ENCODE results near the gene WDHD1.
"Not testable (repeated sequence)": the region's sequence is repeated elsewhere in the genome, so short reads cannot be mapped to it uniquely, and the experiment has no call there.

Gene WDHD1

DNA sequence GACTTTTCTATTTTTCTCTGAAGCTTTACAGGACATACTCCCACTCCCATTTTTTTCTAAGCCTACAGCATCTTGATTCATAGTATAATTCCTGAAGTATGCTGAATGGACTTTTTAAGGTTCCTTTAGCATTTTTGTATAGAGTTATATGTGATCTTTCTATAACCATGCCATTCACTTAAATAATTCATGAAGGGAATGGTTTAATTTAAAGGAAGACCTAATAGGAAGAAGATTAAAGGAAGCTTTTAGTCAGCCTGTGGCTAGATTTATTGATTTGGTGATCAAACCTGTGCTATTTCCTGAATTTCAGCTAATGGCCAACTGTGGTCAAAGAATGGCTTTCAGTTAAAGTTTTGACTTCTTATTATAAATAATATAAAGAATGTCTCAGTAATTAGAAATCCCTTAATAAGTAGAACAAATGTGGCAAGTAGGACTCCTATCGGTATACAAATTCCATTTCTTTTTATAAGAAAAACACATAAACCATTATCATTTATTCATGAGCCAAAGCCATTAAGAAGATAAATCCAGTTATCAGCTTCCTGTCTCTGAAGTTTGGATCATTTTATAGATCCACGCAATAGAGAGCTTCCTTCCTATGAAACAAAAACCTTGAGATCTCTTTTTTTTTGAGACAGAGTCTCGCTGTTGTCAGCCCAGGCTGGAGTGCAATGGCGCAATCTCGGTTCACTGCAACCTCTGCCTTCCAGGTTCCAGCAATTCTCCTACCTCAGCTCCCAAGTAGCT lies 20.6 kb upstream of the WDHD1 start:
- no peak for DNase-seq

DNA sequence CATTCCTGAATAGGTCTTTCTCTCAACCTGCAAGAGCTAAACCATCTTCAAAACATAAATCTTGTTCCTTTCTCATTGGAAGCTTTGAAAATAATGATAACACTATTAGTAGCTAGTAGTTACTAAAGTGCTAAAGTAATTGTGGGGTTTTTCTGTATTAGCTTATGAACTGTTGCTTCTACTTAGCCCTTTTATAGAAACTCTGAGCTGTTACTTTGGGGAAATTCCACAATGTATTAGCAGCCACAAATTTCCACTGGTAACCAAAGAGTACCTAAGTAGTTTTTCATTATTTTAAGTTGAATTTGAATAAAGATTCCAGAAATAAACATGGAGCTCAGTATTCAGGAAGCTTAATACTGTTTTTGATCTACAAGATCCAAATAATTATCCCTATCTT lies 18.2 kb upstream of the WDHD1 start:
- DNase-seq: no peak

DNA sequence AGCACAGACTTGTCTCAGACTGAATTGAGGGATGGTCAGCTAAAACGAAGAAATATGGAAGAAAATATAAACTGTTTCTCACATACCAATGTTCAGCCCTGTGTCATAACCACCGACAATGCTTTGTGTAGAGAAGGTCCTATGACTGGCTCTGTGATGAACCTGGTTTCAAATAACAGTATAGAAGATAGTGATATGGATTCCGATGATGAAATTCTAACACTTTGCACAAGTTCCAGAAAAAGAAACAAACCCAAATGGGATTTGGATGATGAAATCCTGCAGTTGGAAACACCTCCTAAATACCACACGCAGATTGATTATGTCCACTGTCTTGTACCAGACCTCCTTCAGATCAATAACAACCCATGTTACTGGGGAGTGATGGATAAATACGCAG lies 16.6 kb upstream of the WDHD1 start:
- no peak for DNase-seq

- DNase-seq: no peak
These were observed 11.8 kb upstream of the WDHD1 start for GRCh38 chr14:55038708-55039107.

DNA sequence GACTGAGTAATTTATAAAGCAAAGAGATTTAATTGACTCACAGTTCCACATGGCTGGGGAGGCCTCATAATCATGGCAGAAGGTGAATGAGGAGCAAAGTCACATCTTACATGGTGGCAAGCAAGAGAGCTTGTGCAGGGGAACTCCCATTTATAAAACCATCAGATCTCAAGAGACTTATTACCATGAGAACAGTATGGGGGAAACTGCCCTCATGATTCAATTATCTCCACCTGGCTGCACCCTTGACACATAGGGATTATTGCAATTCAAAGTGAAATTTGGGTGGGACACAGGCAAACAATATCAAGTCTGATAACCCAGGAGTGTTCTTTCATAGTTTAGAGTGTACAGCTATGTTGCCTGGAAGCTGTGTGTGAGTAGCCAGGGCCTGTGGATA lies 11.1 kb upstream of the WDHD1 start:
- not testable (repeated sequence) for DNase-seq

- DNase-seq: no peak
These were observed 4.3 kb upstream of the WDHD1 start for GRCh38 chr14:55031190-55031589.

DNA sequence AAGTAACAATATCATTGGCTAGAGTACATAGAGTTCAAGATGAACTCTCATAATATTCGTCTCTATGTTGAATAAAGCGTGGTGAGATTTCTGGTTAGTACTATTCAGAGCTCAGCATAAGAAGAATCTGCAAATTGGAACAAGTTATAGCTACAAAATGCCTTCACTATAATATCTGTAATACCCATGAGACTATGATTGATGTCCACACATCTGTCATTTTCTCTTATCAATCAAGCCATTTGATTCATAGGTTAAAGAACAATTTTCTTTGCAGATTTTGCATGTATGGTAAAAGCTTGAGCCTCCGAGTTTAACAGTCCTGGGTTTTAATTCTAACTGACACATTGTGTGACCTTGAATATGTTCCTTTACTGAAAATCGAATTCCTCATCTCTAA lies 1.6 kb upstream of the WDHD1 start:
- no peak for DNase-seq

GRCh38 chr14:55028066-55028465 lies 1.2 kb upstream of the WDHD1 start:
- DNase-seq: peak; percentile 15

DNA sequence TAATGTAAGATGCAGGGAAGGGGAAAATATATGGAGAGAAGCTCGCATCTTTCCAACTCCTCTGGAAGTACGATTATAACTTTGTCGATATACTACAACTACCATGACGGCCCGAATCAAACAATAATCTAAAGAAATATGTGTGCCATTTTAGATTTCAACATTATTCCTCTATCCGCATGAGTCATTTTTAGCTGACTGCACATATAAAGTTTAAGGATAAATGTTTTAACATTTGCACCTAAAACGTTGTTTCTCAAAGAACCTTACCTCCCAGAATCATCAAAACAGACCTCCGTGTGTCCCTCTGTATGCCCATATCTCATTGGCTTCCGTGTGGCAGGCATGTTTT lies 482 bp downstream of the WDHD1 start:
- no peak for DNase-seq

DNA sequence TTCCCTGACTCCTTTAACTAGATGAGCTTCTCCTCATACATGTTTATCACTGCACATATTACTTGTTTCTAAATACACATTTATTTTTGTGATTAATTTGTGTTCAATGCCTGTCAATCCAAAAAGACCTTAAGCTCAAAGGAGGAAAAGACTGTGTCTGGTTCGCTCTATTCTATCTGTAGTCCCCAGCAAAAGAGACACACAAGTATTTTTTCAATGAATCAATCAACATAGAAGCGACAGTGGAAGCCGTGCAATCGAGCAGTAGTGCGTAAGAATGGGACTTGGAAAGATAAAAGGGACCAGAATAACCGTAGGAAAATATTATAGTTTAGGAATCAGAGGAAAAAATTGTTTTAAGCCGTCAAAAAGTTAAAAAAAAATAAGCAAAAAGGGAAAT lies 951 bp downstream of the WDHD1 start:
- DNase-seq: peak; percentile 38

DNA sequence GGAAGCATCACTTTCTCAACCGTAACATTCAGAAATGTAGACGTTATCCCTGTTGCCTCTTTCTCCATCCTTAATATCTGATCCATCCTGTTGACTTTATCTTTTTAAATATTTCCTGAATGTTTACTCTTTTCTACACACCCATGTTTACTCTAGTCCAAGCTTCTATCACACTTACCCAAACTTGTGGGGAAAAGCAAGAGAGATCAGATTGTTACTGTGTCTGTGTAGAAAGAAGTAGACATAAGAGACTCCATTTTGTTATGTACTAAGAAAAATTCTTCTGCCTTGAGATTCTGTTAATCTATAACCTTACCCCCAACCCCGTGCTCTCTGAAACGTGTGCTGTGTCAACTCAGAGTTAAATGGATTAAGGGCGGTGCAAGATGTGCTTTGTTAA lies 2.5 kb downstream of the WDHD1 start:
- not testable (repeated sequence) for DNase-seq

GRCh38 chr14:55019968-55020554 lies 6.8 kb downstream of the WDHD1 start:
- DNase-seq: no peak

GRCh38 chr14:55015006-55015405 lies 11.9 kb downstream of the WDHD1 start:
- no peak for DNase-seq

GRCh38 chr14:55005071-55005470 lies 21.8 kb downstream of the WDHD1 start:
- DNase-seq: no peak

GRCh38 chr14:55000381-55000780 lies 26.5 kb downstream of the WDHD1 start:
- no peak for DNase-seq

- no peak for DNase-seq
These were observed 41.7 kb downstream of the WDHD1 start for GRCh38 chr14:54985156-54985555.

- no peak for DNase-seq
These were observed 45.2 kb downstream of the WDHD1 start for GRCh38 chr14:54981698-54982097.

GRCh38 chr14:54979039-54979438 lies 47.9 kb downstream of the WDHD1 start:
- DNase-seq: no peak

DNA sequence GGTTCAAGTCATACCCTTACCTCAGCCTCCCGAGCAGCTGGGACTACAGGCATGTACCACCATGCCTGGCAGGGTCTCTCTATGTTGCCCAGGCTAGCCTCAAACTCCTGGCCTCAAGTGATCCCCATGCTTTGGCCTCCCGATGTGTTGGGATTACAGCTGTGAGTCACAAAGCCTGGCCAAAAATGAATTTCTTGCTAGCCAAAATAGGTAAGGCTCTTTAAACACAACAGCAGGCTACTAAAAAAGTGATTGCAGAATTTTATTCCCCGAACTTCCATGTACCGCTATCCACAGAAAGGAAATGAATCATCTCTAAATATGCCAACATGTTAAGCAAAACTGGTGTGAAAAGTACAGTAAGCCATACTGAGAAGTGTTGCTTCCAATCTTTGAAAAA lies 50.6 kb downstream of the WDHD1 start:
- no peak for DNase-seq

- DNase-seq: no peak
These were observed 51.0 kb downstream of the WDHD1 start for GRCh38 chr14:54975856-54976255.

DNA sequence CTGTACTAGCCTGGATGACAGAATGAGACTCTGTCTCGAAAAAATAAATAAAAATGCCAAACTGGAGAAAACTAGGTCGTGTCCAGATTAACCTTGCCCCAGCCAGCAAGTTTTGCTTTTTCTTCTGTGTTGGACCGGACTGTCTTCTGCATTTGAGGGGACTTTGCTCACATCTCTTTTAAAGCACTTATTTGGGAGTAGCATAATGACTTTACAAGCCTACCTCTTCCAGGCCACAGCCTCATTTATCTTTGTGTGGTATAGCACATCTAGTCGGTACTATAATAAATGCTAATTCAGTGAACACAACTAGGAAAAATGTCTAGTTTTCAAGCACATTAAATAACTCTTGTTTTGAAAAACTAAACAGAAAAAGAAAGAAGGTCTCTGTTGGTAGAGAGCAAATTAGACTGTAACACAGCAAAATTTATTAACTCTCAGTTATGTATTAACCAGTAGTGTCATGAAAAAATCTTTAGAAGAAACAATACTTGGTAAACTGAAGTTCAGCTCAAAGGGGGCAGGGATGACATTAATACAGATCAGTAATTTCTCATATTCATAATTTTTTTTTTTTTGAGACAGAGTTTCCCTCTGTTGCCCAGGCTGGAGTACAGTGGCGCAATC lies 52.0 kb downstream of the WDHD1 start:
- no peak for DNase-seq

- DNase-seq: no peak
These were observed 59.4 kb downstream of the WDHD1 start for GRCh38 chr14:54967496-54967895.

- no peak for DNase-seq
These were observed 71.8 kb downstream of the WDHD1 start for GRCh38 chr14:54955143-54955542.

- not testable (repeated sequence) for DNase-seq
These were observed 73.3 kb downstream of the WDHD1 start for GRCh38 chr14:54953609-54954008.

- not testable (repeated sequence) for DNase-seq
These were observed 74.1 kb downstream of the WDHD1 start for GRCh38 chr14:54952803-54953202.

All from retina (tissue), 1 donor.